Smooth muscle cell of the umbilical artery (primary cell): ENCODE data around the gene NXPE4. TPM values are rescaled to one million over a fixed set of nuclear protein-coding genes. Genes with fewer than 3 reads are reported as not detected.

Experiments used
- total RNA-seq: library from RNA; depleted of rRNA; stranded (reverse); fragments of >200 nt; gene quantifications from 2 replicates; pipeline ENCODE4 v1.2.3, GENCODE V29; 2014

NXPE4 gene
- not detected in 2 replicates for total RNA-seq

DNA sequence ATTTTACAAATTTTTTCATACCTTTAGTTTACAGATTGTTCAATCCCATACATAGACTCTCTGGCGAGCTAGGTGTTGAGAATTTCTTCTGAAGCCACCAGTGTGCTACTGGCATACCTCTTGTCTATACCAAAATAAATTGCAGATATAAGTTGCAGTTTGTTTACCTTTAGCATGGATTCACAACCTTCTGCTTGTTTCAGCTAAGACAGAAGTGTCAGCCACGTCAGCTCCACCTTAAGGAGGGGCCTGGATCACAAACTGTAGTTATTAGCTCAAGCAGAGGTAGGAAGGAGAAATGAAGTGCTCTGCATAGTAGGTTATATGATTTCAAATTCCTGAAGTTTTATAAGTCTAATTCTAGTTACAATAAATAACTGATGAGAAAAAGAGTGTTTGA, at the start of gene NXPE4:
Gene NXPE4, minus strand, starts transcription at position 216 of the 400 bp plus-strand sequence. CDS start 1,027 bp downstream, outside the sequence.

DNA sequence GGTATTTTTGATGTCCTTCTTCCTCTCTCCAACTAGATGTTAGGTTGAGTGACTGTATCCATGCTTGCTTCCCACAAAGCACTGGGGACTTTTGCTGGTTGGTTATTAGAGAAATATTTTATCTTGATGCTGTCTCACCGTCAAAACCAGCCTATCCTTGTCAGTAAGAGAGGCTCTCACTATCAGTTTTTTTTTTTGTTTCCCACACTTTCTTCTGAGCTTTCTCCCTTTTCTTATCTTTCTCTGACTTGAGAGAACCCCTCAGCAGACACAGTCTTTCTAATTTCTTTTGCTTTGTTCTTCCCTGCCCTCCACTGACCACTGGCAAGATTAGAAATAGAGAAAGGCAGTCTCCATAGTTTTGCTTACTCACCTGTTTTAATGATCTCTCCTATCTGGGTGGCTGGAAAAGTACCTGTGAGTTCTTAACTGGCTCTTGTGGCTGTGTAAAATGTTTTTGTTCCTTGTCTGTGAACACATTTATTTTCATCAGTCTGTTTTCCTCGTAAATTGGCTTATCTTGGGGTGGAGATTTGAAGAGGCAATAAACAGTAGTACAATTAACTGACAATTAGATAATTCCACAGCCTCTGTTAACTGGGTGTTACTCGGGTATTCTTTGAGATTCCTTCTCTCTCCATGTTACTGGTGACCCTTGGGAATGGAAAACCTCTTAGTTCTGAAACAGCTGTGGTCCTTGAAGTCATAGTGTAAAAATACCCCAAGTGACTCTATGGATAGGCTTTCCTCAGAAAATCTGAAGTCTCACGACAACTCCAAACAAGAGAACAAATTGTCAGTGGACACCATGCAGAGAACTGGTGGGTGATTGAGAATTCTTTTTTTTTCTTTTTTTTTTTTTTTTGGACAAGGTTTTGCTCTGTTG, 35.9 kb downstream of the NXPE4 start, which contains the start of gene NXPE1:
Gene NXPE1, minus strand, starts transcription at position 457 of the 886 bp plus-strand sequence. CDS start 8,680 bp downstream, outside the sequence.

Other genes with a start within 250 kb of the NXPE4 start
- 2.3 and 3.9 TPM in 2 replicates for gene C11orf71, start 195.3 kb downstream of the NXPE4 start, total RNA-seq
- gene RBM7, start 195.1 kb downstream of the NXPE4 start, total RNA-seq, result 44.5 and 59.6 TPM in 2 replicates
- 213 and 303 TPM in 2 replicates for gene REXO2, start 156.3 kb downstream of the NXPE4 start, total RNA-seq
- gene NXPE1, start 35.9 kb downstream of the NXPE4 start, total RNA-seq, result not detected in 2 replicates
- gene NXPE2, start 82.7 kb upstream of the NXPE4 start, total RNA-seq, result 0.09 and 0.30 TPM in 2 replicates